Endothelial cell of umbilical vein (primary cell): ENCODE measurements around the gene LRIT2. TPM values are rescaled to one million over a fixed set of nuclear protein-coding genes. Genes with fewer than 3 reads are reported as not detected.

Experiments
- BruUV-seq: library from RNA; stranded (reverse); fragments of 400-500 nt; replicated peaks from 2 replicates; lab custom pipeline; 2021; lab: Mats Ljungman, UMichigan
- CTCF ChIA-PET: fragments of 300-600, 350-600 bp; sonication (Branson Sonifier 250); formaldehyde crosslinking; loops from one replicate; lab custom pipeline; 2021; ENCODE audit warnings: antibody characterized with exemption, inconsistent platforms; lab: Charles Lee
- POLR2A ChIA-PET: fragments of 300-600, 350-600 bp; sonication (Branson Sonifier 250); formaldehyde crosslinking; loops from one replicate; lab custom pipeline; 2021; ENCODE audit warnings: antibody characterized with exemption, inconsistent platforms; lab: Charles Lee
- DNase-seq: peaks from one replicate; pipeline ENCODE4 v3.0.0-alpha.2; 2011; ENCODE audit warnings: low read depth, low spot score
- FAIRE-seq: peaks from 2 replicates; lab custom pipeline; 2011; peaks lifted over from hg19 to GRCh38; lab: Jason Lieb, UNC
- H2AFZ ChIP-seq: 2 replicates; pipeline ENCODE4 v1.6.0; 2012; ENCODE audit warnings: low read depth, low read length, control low read depth, inconsistent platforms
- H3K27ac ChIP-seq: 2 replicates; pipeline ENCODE4 v1.5.1; 2011; ENCODE audit warnings: low read depth, mild to moderate bottlenecking, control low read depth, low read length, moderate library complexity; ENCODE audit not compliant: insufficient read depth
- H3K27me3 ChIP-seq, 2 experiments: 2 replicates each; pipeline versions ENCODE4 v1.6.0 to v1.6.1; 2011; ENCODE audit warnings: low read length in 2 of 2, mixed read lengths in 1 of 2; ENCODE audit not compliant: control insufficient read depth in 2 of 2, insufficient read depth in 2 of 2
- H3K36me3 ChIP-seq, 2 experiments: 2 replicates in 1 of 2; 3 replicates in 1 of 2; pipeline ENCODE4 v1.5.1; 2011; ENCODE audit warnings: low read length in 2 of 2, mild to moderate bottlenecking in 1 of 2, moderate library complexity in 1 of 2; ENCODE audit not compliant: control insufficient read depth in 2 of 2, insufficient read depth in 2 of 2; ENCODE audit errors: extremely low read depth in 1 of 2
- H3K4me1 ChIP-seq: 3 replicates; pipeline ENCODE4 v1.5.1; 2011; ENCODE audit warnings: mild to moderate bottlenecking, low read length; ENCODE audit not compliant: control insufficient read depth, insufficient read depth; ENCODE audit errors: extremely low read depth
- H3K4me2 ChIP-seq: 2 replicates; pipeline ENCODE4 v1.6.1; 2011; ENCODE audit warnings: low read length, control low read depth, mixed read lengths; ENCODE audit not compliant: insufficient read depth
- H3K4me3 ChIP-seq, 3 experiments: fragments of 200-600 bp in 1 of 3; sonication (generic), shearing (Covaris generic) in 1 of 3; replicated peaks in 1 of 3; 2 replicates each; pipeline ENCODE4 v1.5.1; 2011 to 2016; ENCODE audit warnings: control low read depth in 3 of 3, low read length in 3 of 3, mild to moderate bottlenecking in 2 of 3, inconsistent platforms in 1 of 3, low read depth in 1 of 3, moderate library complexity in 1 of 3; ENCODE audit not compliant: insufficient read depth in 1 of 3
- H3K79me2 ChIP-seq: 2 replicates; pipeline ENCODE4 v1.6.0; 2012; ENCODE audit warnings: low read length, inconsistent platforms; ENCODE audit not compliant: control insufficient read depth, insufficient read depth
- H3K9ac ChIP-seq: replicated peaks from 2 replicates; pipeline ENCODE3; 2011; ENCODE audit warnings: low read length, control low read depth; ENCODE audit not compliant: insufficient read depth; ENCODE audit errors: extremely low read depth
- H3K9me1 ChIP-seq: replicated peaks from 3 replicates; pipeline ENCODE4 v1.6.0; 2011; ENCODE audit warnings: mild to moderate bottlenecking, low read length; ENCODE audit not compliant: control insufficient read depth, insufficient read depth; ENCODE audit errors: extremely low read depth
- H3K9me3 ChIP-seq: replicated peaks from 2 replicates; pipeline ENCODE4 v1.5.1; 2012; ENCODE audit warnings: low read length, inconsistent platforms; ENCODE audit not compliant: control insufficient read depth, insufficient read depth
- H4K20me1 ChIP-seq: replicated peaks from 2 replicates; pipeline ENCODE3; 2011; ENCODE audit warnings: mild to moderate bottlenecking, low read length; ENCODE audit not compliant: control insufficient read depth, insufficient read depth; ENCODE audit errors: extremely low read depth
- EZH2 ChIP-seq: IDR thresholded peaks from 2 replicates; pipeline ENCODE4 v1.6.1; 2012; ENCODE audit warnings: borderline replicate concordance, low read depth, mild to moderate bottlenecking, moderate library complexity, low read length, inconsistent platforms; ENCODE audit not compliant: severe bottlenecking
- FOS ChIP-seq: IDR thresholded peaks from 2 replicates; pipeline ENCODE4 v1.6.1; 2011; ENCODE audit warnings: mild to moderate bottlenecking, low read length, moderate library complexity, borderline replicate concordance; ENCODE audit not compliant: insufficient read depth
- GATA2 ChIP-seq: IDR thresholded peaks from 2 replicates; pipeline ENCODE4 v1.7.0; 2011; ENCODE audit warnings: low read depth, mild to moderate bottlenecking, moderate library complexity, mixed read lengths, low read length; ENCODE audit not compliant: insufficient read length, insufficient read depth
- JUN ChIP-seq: IDR thresholded peaks from 2 replicates; pipeline ENCODE4 v1.6.1; 2011; ENCODE audit warnings: borderline replicate concordance, low read depth; ENCODE audit not compliant: insufficient read length, insufficient read depth
- MYC ChIP-seq: IDR thresholded peaks from one replicate; pipeline ENCODE4 v1.6.1; 2011; ENCODE audit warnings: mild to moderate bottlenecking, low read depth, low read length
- POLR2A ChIP-seq: IDR thresholded peaks from 2 replicates; pipeline ENCODE4 v1.6.1; 2012; ENCODE audit warnings: low read depth, mild to moderate bottlenecking, control low read depth, low read length
- POLR2AphosphoS5 ChIP-seq: IDR thresholded peaks from 2 replicates; pipeline ENCODE4 v1.6.1; 2012; ENCODE audit warnings: low read depth, mild to moderate bottlenecking, control low read depth, low read length, moderate library complexity; ENCODE audit not compliant: insufficient read depth
- dilution Hi-C: fragments of 300-500 bp; cut with MboI; formaldehyde crosslinking; loops from one replicate; pipeline ENCODE4 v1.15.0; 2019; ENCODE audit warnings: low sequenced_read_pairs; ENCODE audit not compliant: extremely low pct_ligation_motif_present
- intact Hi-C: fragments of 100-400 bp; cut with micrococcal nuclease; formaldehyde crosslinking; loops from one replicate; pipeline ENCODE4 v1.10.0; 2022
- polyA plus RNA-seq, 4 experiments: library from polyadenylated mRNA; depleted of rRNA in 3 of 4; stranded (reverse) in 3 of 4; unstranded in 1 of 4; fragments of >200 nt; gene quantifications; 2 replicates each; pipeline versions ENCODE4 v1.2.1 to v1.2.3, GENCODE V29; 2011 to 2012; ENCODE audit warnings: missing spikeins in 1 of 4
- total RNA-seq: library from RNA; stranded (reverse); gene quantifications from 2 replicates; pipeline ENCODE4 v1.2.3, GENCODE V29; 2021
- TF ChIP-seq, protein P1 (sequence below), 2 donors: IDR thresholded peaks; 1 replicate in 1 of 2; 2 replicates in 1 of 2; pipeline ENCODE4 v1.5.1; 2011; ENCODE audit warnings: low read length in 2 of 2, mild to moderate bottlenecking in 2 of 2, moderate library complexity in 2 of 2, control low read depth in 1 of 2, inconsistent platforms in 1 of 2, low read depth in 1 of 2; ENCODE audit not compliant: insufficient read depth in 1 of 2; ENCODE audit errors: extremely low read depth in 1 of 2
- TF ChIP-seq, protein P2 (sequence below): IDR thresholded peaks from 2 replicates; pipeline ENCODE4 v1.6.1; 2011; ENCODE audit not compliant: insufficient read depth, insufficient read length

LRIT2 gene
- total and polyA plus RNA-seq, 2 donors (not counting 3 experiments of a cell fraction or from before 2014, with no cell fraction given) = not detected

DNA sequence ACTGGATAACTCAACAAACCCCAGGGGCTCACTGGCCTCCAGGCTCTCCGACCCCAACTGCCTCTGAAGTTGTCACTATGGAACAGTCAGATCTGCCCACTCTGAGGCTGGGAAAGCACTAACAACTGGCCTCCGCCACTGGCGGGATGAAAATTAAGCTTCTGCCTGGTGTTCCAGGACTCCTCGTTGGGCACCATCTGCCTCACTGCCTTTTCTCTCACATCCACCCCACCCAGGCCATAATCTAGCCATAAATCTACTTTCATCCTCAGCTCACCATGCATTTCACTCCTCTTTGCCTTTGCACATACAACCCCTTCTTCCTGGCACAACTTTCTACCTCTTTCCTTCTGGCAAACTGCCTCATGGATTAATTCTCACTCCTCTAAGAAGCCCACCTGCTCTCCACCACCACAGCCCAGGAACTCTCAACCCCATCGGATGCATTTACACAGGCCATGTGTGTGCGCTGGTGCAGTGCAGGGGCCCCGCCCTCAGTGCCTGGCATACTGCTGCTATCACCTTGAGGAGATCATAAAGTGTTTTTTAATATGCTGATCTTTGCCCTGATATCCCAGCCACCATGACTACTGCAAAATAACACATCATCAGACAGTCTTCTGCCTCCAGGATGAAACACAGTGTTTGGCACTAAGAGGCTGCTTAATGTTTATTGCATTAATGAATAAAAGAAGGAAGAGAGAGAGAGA, 27.0 kb downstream of the LRIT2 start:
- Histone ChIP-seq H3K4me3 (no peak overlapping the region), H3K9me3 (no peaks in the 10 kb centered on the region), H2AFZ (no peak overlapping the region), H3K9me1 (no peaks in the 10 kb centered on the region), H3K4me1 (no peaks in the 10 kb centered on the region), H3K4me2 (no peak overlapping the region), H4K20me1 (no peaks in the 10 kb centered on the region), H3K27ac (no peak overlapping the region), H3K9ac (no peak overlapping the region), H3K79me2 (no peaks in the 10 kb centered on the region), H3K36me3 (no peaks in the 10 kb centered on the region), H3K27me3 (peaks cover 27 to 28% of the 10 kb centered on the region in 2 experiments)
- no peak for TF ChIP-seq POLR2AphosphoS5
- TF ChIP-seq, protein P1, sequence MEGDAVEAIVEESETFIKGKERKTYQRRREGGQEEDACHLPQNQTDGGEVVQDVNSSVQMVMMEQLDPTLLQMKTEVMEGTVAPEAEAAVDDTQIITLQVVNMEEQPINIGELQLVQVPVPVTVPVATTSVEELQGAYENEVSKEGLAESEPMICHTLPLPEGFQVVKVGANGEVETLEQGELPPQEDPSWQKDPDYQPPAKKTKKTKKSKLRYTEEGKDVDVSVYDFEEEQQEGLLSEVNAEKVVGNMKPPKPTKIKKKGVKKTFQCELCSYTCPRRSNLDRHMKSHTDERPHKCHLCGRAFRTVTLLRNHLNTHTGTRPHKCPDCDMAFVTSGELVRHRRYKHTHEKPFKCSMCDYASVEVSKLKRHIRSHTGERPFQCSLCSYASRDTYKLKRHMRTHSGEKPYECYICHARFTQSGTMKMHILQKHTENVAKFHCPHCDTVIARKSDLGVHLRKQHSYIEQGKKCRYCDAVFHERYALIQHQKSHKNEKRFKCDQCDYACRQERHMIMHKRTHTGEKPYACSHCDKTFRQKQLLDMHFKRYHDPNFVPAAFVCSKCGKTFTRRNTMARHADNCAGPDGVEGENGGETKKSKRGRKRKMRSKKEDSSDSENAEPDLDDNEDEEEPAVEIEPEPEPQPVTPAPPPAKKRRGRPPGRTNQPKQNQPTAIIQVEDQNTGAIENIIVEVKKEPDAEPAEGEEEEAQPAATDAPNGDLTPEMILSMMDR (IDR thresholded peaks at IDR 0.05; ENCODE audit: extremely low read depth in 1 of 2, insufficient read depth in 1 of 2, low read depth in 1 of 2, low read length in 2 of 2) = no peak
- no peak for TF ChIP-seq EZH2
- no peak for TF ChIP-seq JUN
- no peak for TF ChIP-seq FOS
- TF ChIP-seq POLR2A = no peak
- TF ChIP-seq MYC = no peak
- TF ChIP-seq GATA2 = no peak
- TF ChIP-seq, protein P2, sequence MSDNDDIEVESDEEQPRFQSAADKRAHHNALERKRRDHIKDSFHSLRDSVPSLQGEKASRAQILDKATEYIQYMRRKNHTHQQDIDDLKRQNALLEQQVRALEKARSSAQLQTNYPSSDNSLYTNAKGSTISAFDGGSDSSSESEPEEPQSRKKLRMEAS = no peak
- BruUV-seq = no TSS peak
- FAIRE-seq (no peak), DNase-seq (no peak)
- CTCF ChIA-PET = no interaction called here
- intact Hi-C loops (no loop called here), dilution Hi-C loops (no loop called here)
- POLR2A ChIA-PET = no interaction called here
